HG03135 (cell line): Measurements from ENCODE around the gene FEM1A.
"Not testable (repeated sequence)": the region's sequence is repeated elsewhere in the genome, so short reads cannot be mapped to it uniquely, and the experiment has no call there.

Experiments
- ATAC-seq: cut with Tn5 transposase; IDR thresholded peaks from one replicate; pipeline ENCODE4 v1.9.1; 2021; ENCODE audit warnings: mild to moderate bottlenecking, moderate library complexity; ENCODE audit not compliant: unreplicated experiment

The FEM1A gene

DNA sequence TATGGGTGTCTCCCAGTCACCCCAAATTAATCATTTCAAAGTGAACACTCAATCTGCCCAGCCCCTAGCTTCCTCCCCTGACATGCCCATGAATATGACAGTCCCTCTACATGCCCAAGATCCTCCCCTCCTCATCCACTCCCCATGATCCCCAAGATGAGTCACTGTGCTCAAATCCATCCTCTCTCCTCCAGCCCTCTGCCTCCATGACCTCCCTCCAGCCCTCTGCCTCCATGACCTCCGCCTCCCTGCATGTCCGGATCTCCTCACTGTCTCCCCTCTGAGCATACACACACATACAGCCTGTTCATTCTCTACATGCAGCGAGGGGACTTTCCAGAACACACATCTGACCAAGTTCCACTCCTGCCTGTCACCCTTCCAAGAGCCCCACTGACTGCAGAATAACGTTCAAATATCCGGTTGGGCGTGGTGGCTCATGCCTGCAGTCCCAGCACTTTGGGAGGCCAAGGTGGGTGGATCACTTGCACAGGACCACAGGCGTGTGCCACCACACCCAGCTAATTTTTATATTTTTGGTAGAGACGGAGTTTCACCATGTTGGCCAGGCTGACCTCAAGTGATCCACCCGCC is 18.4 kb upstream of the FEM1A start:
- no peak for ATAC-seq

- no peak for ATAC-seq
Observed at GRCh38 chr19:4774136-4774535, 17.4 kb upstream of the FEM1A start.

- ATAC-seq = no peak
Observed at GRCh38 chr19:4775627-4776152, 15.8 kb upstream of the FEM1A start.

DNA sequence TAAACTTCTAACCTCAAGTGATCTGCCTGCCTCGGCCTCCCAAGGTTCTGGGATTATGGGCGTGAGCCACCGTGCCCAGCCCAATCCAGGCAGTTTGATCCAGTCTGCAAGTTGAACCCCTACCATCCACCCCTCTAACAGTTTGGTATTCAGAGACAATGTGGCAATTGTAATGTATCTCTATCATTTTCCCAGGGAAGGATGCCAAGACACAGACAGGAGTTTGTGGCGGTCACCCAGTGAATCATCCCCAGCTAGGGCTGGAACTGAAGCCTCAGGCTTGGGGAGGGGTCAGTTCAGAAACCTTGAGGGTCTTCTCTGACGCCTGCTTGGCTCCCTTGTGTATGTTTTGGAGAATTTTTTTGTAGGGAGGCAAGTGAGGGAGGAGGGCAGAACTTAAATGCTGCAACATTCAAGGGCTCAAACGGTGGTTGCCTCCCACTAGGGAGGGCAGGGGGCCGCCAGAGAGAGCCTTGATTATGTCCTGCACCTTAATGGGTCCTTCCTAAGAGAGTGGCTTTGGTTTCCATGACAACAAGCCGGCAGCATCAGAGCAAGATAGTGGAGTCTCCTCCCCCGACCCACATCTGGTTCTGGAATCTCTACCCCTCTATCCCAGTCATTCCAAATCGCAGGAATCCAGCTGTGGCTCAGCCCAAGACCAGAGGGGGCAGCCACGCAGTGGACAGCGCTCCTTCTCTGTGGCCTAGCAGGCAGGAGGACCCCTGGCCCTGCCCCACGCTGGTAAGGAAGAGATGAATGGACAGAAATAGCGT is 14.9 kb upstream of the FEM1A start:
- ATAC-seq = no peak

- ATAC-seq = not testable (repeated sequence)
Observed at GRCh38 chr19:4778124-4778523, 13.4 kb upstream of the FEM1A start.

- no peak for ATAC-seq
Observed at GRCh38 chr19:4780860-4781259, 10.7 kb upstream of the FEM1A start.

- ATAC-seq = no peak
Observed at GRCh38 chr19:4781801-4782200, 9.7 kb upstream of the FEM1A start.

- not testable (repeated sequence) for ATAC-seq
Observed at GRCh38 chr19:4786412-4787016, 5.0 kb upstream of the FEM1A start.

DNA sequence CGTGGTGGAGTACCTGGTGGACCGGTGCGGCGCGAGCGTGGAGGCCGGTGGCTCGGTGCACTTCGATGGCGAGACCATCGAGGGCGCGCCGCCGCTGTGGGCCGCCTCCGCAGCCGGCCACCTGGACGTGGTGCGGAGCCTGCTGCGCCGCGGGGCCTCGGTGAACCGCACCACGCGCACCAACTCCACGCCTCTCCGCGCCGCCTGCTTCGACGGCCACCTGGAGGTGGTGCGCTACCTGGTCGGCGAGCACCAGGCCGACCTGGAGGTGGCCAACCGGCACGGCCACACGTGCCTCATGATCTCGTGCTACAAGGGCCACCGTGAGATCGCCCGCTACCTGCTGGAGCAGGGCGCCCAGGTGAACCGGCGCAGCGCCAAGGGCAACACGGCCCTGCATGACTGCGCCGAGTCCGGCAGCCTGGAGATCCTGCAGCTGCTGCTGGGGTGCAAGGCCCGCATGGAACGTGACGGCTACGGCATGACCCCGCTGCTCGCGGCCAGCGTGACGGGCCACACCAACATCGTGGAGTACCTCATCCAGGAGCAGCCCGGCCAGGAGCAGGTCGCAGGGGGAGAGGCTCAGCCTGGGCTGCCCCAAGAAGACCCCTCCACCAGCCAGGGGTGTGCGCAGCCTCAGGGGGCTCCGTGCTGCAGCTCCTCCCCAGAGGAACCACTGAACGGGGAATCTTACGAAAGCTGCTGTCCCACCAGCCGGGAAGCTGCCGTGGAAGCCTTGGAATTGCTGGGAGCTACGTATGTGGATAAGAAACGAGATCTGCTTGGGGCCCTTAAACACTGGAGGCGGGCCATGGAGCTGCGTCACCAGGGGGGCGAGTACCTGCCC is 708 bp downstream of the FEM1A start:
- ATAC-seq = not testable (repeated sequence)

DNA sequence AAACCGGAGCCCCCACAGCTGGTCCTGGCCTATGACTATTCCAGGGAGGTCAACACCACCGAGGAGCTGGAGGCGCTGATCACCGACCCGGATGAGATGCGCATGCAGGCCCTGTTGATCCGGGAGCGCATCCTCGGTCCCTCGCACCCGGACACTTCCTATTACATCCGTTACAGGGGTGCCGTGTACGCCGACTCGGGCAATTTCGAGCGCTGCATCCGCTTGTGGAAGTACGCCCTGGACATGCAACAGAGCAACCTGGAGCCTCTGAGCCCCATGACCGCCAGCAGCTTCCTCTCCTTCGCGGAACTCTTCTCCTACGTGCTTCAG is 1.3 kb downstream of the FEM1A start:
- ATAC-seq = not testable (repeated sequence)

DNA sequence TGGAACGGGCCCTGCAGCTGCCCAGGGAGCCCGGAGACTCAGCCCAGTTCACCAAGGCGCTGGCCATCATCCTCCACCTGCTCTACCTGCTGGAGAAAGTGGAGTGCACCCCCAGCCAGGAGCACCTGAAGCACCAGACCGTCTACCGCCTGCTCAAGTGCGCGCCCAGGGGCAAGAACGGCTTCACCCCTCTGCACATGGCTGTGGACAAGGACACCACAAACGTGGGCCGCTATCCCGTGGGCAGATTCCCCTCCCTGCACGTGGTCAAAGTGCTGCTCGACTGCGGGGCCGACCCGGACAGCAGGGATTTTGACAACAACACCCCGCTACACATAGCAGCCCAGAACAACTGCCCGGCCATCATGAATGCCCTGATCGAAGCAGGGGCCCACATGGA is 1.7 kb downstream of the FEM1A start:
- ATAC-seq = not testable (repeated sequence)

DNA sequence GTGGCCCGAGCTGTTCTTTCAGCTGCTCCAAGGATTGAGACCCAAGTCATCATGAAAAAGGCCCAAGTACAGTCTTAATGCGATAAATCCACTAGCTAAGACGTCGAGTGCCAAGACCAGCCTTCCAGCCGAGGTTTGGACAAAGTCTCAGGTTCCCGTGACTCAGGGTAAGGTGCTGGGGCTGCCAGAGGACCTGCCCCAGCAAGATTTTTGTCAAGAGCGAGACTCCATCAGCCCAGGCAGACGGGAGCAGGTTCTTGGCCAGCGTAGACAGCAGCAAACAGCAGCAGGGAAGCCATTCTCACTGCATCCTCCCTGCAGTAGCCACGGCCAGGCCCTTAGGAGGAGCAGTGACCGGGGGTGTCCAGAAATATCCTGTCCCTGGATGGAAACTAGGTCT is 3.4 kb downstream of the FEM1A start:
- no peak for ATAC-seq

DNA sequence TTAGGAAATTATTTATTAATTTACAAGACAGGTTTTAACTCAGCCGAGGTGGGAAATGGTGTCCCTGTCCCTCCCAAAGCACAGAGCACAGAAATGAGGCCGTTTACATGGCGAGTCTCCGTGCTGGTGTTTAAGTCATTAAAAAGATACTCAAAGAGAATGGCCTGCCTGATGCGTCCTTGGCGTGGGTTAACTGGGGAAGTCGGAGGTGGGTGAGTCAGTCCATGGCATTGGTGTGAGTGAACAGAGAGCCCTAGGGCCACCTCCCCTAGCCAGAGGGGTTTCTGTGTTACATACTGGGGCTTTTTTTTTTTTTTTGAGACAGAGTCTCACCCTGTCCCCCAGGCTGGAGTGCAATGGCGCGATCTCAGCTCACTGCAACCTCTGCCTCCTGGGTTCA is 3.9 kb downstream of the FEM1A start:
- no peak for ATAC-seq

GRCh38 chr19:4800591-4801081 is 9.1 kb downstream of the FEM1A start:
- no peak for ATAC-seq

GRCh38 chr19:4801085-4801619 is 9.6 kb downstream of the FEM1A start:
- no peak for ATAC-seq

DNA sequence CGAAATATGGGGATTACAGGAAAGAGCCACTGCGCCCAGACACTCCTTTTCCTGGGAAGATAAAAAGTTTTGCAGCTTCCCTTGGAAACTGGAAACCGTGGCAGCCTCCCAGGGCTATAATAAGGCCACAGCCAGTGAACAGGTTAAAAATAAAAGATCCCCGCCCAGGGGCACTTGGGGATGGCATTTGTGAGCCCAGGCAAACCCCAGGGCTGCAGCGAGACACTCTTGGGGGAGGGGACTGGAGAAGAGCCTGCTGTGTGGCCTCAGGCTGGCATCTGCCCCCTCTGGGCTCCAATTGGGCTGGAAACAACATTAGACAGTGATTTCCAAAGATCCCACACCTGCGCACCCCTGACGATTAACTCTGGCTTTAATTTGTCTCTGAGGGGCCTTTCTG is 11.2 kb downstream of the FEM1A start:
- ATAC-seq = no peak

GRCh38 chr19:4803736-4804695 is 12.5 kb downstream of the FEM1A start:
- ATAC-seq = no peak

- not testable (repeated sequence) for ATAC-seq
Observed at GRCh38 chr19:4805140-4805539, 13.6 kb downstream of the FEM1A start.

DNA sequence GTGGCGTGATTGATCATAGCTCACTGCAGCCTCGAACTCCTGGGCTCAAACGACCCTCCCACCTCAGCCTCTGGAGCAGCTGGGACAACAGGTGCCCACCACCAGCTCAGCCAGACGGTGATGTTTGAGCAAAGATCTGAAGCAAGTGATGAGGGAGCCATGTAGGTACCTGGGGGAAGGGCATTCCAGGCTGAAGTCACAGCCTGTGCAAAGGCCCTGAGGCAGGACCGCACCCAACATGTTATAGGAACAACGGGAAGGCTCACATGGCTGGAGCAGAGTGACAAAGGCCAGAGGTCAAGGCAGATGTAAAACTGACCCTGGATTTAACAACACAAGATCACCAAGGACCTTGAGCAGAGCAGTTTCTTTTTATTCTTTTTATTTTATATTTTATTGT is 14.8 kb downstream of the FEM1A start:
- no peak for ATAC-seq

DNA sequence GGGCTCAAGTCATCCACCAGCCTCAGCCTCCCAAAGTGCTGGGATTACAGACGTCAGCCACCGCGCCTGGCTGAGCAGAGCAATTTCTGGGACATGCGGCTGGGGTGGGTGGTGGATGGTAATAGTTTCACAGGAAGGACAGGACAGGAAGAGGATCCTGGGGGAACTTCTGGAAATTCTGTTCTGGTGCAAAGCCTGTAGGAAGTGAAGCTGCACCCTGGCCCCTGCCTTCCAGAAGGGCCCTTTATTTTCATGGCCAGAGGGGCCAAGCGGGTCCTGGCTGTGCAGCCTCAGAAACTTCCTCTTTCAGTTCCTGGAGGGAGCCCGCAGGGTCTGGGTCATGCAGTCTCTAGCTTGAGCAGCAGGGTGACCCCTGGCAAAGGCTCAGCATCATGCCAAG is 15.7 kb downstream of the FEM1A start:
- no peak for ATAC-seq
